ENCODE results near the gene ACMSD.

DNA sequence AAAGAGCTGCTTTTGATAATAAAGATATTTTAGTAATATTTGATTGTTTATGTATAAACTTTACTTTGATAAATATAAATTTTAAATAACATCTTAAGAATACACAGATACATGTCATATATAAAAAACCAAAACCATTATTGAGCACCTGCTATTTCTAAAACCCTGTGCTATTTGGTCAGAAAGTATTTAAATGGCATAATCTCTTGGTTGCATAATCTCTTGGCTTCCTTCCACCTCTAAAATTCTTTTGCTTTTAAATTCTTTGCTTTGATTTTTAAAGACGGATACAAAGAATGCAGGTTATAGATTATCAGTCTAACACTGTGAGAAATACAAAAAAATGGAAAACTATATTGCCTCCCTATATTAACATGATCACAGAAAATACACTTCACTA, 36.9 kb downstream of the ACMSD start:
- TF ChIP-seq, protein P1, sequence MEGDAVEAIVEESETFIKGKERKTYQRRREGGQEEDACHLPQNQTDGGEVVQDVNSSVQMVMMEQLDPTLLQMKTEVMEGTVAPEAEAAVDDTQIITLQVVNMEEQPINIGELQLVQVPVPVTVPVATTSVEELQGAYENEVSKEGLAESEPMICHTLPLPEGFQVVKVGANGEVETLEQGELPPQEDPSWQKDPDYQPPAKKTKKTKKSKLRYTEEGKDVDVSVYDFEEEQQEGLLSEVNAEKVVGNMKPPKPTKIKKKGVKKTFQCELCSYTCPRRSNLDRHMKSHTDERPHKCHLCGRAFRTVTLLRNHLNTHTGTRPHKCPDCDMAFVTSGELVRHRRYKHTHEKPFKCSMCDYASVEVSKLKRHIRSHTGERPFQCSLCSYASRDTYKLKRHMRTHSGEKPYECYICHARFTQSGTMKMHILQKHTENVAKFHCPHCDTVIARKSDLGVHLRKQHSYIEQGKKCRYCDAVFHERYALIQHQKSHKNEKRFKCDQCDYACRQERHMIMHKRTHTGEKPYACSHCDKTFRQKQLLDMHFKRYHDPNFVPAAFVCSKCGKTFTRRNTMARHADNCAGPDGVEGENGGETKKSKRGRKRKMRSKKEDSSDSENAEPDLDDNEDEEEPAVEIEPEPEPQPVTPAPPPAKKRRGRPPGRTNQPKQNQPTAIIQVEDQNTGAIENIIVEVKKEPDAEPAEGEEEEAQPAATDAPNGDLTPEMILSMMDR (IDR thresholded peaks at IDR 0.05): no peak
- TF ChIP-seq EP300 (IDR thresholded peaks at IDR 0.05) (no peak), POLR2A (IDR thresholded peaks at IDR 0.05; ENCODE audit: low read depth) (no peak)

All from esophagus muscularis mucosa (tissue), 4 donors.